Thymus (tissue), 11 donors: ENCODE measurements around the gene FAM161B. TPM values are rescaled to one million over a fixed set of nuclear protein-coding genes. Genes with fewer than 3 reads are reported as not detected.
"Not testable (repeated sequence)": the region's sequence is repeated elsewhere in the genome, so short reads cannot be mapped to it uniquely, and the experiment has no call there.

Experiments used
- DNase-seq, 9 donors: peaks; one replicate each; pipeline ENCODE4 v3.0.0-alpha.2; 2013; ENCODE audit warnings: low spot score in 9 of 9, low read depth in 6 of 9, missing footprints in 1 of 9
- H3K27ac ChIP-seq, 2 donors: one replicate each; pipeline ENCODE4 v1.5.1; 2013; ENCODE audit warnings: control low read depth in 1 of 2, low read depth in 1 of 2, low read length in 1 of 2, mild to moderate bottlenecking in 1 of 2, moderate library complexity in 1 of 2
- H3K27me3 ChIP-seq, 2 donors: one replicate each; pipeline ENCODE4 v1.5.1; 2013; ENCODE audit warnings: low read length in 1 of 2; ENCODE audit not compliant: control insufficient read depth in 2 of 2, insufficient read depth in 1 of 2
- H3K36me3 ChIP-seq, 2 donors: one replicate each; pipeline ENCODE4 v1.5.1; 2013; ENCODE audit warnings: low read length in 1 of 2, mild to moderate bottlenecking in 1 of 2, moderate library complexity in 1 of 2; ENCODE audit not compliant: control insufficient read depth in 2 of 2, insufficient read depth in 2 of 2
- H3K4me1 ChIP-seq, 2 donors: one replicate each; pipeline ENCODE4 v1.5.1; 2013; ENCODE audit warnings: low read length in 2 of 2; ENCODE audit not compliant: control insufficient read depth in 2 of 2, insufficient read depth in 2 of 2
- H3K4me3 ChIP-seq, 2 donors: one replicate each; pipeline ENCODE4 v1.5.1; 2013; ENCODE audit warnings: low read length in 2 of 2, control low read depth in 1 of 2, mild to moderate bottlenecking in 1 of 2
- H3K9me3 ChIP-seq, 2 donors: one replicate each; pipeline ENCODE4 v1.5.1; 2013; ENCODE audit warnings: low read length in 1 of 2, mild to moderate bottlenecking in 1 of 2; ENCODE audit not compliant: control insufficient read depth in 2 of 2, insufficient read depth in 1 of 2
- WGBS: extraction: QIAGEN DNeasy Blood & Tissue Kit; methylation state at CpG from one replicate; pipeline ENCODE4 v1.1.7; 2013; 5-methylcytosine and 5-hydroxymethylcytosine counted together
- polyA plus RNA-seq: library from polyadenylated mRNA; stranded (reverse); fragments of 200-250 nt; gene quantifications from one replicate; pipeline ENCODE4 v1.2.3, GENCODE V29; 2013
- total RNA-seq: library from RNA; stranded (reverse); fragments of 120-200 nt; gene quantifications from one replicate; pipeline ENCODE4 v1.2.4, GENCODE V29; 2013
- donor health status: healthy.

The FAM161B gene
- total and polyA plus RNA-seq, 2 donors: 1.7 to 4.1 TPM

DNA sequence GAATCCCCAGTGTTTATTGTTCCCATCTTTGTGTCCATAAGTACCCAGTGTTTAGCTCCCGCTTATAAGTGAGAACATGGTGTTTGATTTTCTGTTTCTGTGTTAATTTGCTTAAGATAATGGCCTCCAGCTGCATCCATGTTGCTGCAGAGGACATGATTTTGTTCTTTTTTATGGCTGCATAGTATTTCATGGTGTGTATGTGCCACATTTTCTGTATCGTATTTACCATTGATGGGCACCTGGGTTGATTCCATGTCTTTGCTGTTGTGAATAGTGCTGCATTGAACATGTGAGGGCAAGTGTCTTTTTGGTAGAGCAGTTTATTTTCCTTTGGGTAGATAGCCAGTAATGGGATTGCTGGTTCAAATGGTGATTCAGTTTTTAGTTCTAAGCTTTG, 30.4 kb downstream of the FAM161B start:
- DNase-seq, H3K27ac ChIP-seq, H3K27me3 ChIP-seq, H3K4me1 ChIP-seq, H3K4me3 ChIP-seq, H3K9me3 ChIP-seq: not testable (repeated sequence)
- H3K36me3 ChIP-seq: peaks cover 49 to 63% of the 10 kb centered on the region in 2 donors
- 100% methylated on average over 2 of the region's 2 CpGs for WGBS

GRCh38 chr14:73916324-73916723, 33.6 kb downstream of the FAM161B start:
- 96% methylated on average over 6 of the region's 6 CpGs for WGBS
- Histone ChIP-seq H3K4me3 (no peak overlapping the region), H3K4me1 (no peaks in the 10 kb centered on the region), H3K27me3 (no peaks in the 10 kb centered on the region), H3K36me3 (peaks cover 47 to 55% of the 10 kb centered on the region in 2 donors), H3K27ac (no peak overlapping the region), H3K9me3 (no peaks in the 10 kb centered on the region)
- no peak for DNase-seq

DNA sequence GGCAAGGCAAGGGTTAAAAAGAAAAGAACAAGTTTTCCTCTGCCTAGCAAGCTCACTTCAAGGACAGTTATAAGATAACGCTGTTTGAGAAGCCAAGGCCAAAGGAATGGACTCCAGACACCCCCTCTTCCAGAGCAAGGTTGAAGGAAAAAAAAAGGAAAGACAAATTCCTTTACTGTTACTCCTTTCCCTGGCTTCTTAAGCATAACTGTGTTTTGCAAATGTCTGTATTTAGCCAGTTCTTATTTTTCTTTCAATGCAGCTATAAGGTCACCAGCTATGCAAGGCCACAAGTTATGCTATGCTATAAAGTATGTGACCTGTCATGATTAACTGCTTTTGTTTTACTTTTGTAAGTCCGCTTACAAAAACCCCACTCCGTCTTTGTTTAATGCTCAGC, 36.6 kb downstream of the FAM161B start:
- Histone ChIP-seq H3K36me3 (peaks cover 54 to 60% of the 10 kb centered on the region in 2 donors), H3K9me3 (no peaks in the 10 kb centered on the region), H3K27me3 (no peaks in the 10 kb centered on the region), H3K4me3 (no peak overlapping the region), H3K27ac (no peak overlapping the region), H3K4me1 (no peaks in the 10 kb centered on the region)
- 97% methylated on average over 3 of the region's 3 CpGs for WGBS
- no peak for DNase-seq

GRCh38 chr14:73909681-73910080, 40.2 kb downstream of the FAM161B start:
- Histone ChIP-seq H3K27ac (no peak overlapping the region), H3K4me1 (no peaks in the 10 kb centered on the region), H3K9me3 (no peaks in the 10 kb centered on the region), H3K27me3 (no peaks in the 10 kb centered on the region), H3K4me3 (no peak overlapping the region), H3K36me3 (peaks cover 65 to 71% of the 10 kb centered on the region in 2 donors)
- DNase-seq: no peak
- WGBS: 98% methylated on average over 1 of the region's 1 CpG

DNA sequence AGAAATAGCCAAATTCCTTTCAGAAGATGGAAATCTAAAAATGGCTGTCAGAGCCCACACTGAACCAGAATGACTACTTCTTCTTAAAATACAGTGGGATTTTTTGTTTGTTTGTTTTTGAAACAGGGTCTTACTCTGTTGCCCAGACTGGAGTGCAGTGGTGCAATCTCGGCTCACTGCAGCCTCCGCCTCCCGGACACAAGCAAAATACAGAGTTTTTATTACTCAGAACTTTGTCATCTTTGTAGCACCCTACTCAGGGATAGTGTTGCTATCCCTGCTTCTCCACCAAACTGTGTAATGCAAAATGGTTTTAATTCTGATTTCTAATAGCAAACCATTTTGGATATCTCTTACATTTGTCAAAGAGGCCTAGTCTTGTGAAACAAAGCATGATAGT, 46.9 kb downstream of the FAM161B start:
- H3K36me3 ChIP-seq: peaks cover 46 to 62% of the 10 kb centered on the region in 2 donors

DNA sequence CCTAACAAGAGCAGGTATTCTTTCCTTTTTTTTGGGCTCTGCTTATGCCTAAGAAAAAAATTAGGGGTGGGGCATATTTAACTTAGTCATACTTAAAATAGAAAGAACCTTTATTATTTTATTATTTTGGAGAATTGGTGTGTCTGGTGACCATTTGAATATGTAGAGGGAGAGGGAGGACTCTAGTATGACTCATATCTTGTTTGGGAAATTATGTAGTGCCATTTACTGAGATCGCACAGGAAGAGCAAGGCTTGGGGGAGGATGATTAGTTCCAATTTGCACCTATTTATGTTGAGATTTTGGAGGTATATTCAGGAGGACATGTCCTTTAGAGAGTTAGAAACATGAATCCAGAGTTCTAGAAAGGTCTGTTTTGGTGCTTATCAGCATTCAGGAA, 53.4 kb downstream of the FAM161B start:
- Histone ChIP-seq H3K27me3 (no peaks in the 10 kb centered on the region), H3K36me3 (peaks cover 53 to 65% of the 10 kb centered on the region in 2 donors), H3K9me3 (no peaks in the 10 kb centered on the region), H3K27ac (no peak overlapping the region), H3K4me1 (no peaks in the 10 kb centered on the region), H3K4me3 (no peak overlapping the region)
- 96% methylated on average over 1 of the region's 1 CpG for WGBS
- DNase-seq: no peak

More for the DNA sequence above, 46.9 kb downstream of the FAM161B start:
- DNase-seq: no peak
- no peaks in the 10 kb centered on the region for H3K27me3 ChIP-seq
- H3K4me3 ChIP-seq: no peak overlapping the region
- H3K27ac ChIP-seq: no peak overlapping the region
- no peaks in the 10 kb centered on the region for H3K4me1 ChIP-seq
- no peaks in the 10 kb centered on the region for H3K9me3 ChIP-seq
- 87% methylated on average over 3 of the region's 3 CpGs for WGBS

GRCh38 chr14:73895939-73896338, 54.0 kb downstream of the FAM161B start:
- DNase-seq: no peak
- Histone ChIP-seq H3K27ac (no peak overlapping the region), H3K27me3 (no peaks in the 10 kb centered on the region), H3K9me3 (no peaks in the 10 kb centered on the region), H3K36me3 (peaks cover 53 to 65% of the 10 kb centered on the region in 2 donors), H3K4me3 (no peak overlapping the region), H3K4me1 (no peaks in the 10 kb centered on the region)
- 96% methylated on average over 1 of the region's 1 CpG for WGBS

- peaks cover 44 to 53% of the 10 kb centered on the region in 2 donors for H3K36me3 ChIP-seq
- 99% methylated on average over 6 of the region's 6 CpGs for WGBS
- H3K27ac ChIP-seq, H3K27me3 ChIP-seq, H3K4me3 ChIP-seq, H3K9me3 ChIP-seq, DNase-seq, H3K4me1 ChIP-seq: not testable (repeated sequence)
These were observed 55.7 kb downstream of the FAM161B start for GRCh38 chr14:73894180-73894687.

DNA sequence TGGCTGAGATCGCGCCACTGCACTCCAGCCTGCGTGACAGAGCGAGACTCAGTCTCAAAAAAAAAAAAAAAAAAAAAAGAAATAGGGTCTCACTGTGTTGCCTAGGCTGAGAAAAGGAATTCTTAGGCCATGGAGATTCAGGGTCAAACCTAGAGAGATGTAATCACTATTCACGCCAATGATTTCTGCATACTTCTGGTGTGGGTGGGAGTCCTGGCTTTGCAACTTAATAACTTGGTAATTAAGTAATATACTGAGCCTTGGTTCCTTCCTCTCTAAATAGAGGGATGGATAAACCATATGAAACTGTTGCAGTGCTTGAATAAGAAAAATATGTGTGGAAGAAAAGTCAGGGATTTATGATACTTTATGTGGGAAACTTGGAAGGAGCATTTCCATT, 60.5 kb downstream of the FAM161B start:
- 90% methylated on average over 5 of the region's 5 CpGs for WGBS
- DNase-seq: no peak
- Histone ChIP-seq H3K27me3 (no peaks in the 10 kb centered on the region), H3K36me3 (peaks cover 8 to 13% of the 10 kb centered on the region in 2 donors), H3K4me3 (no peak overlapping the region), H3K9me3 (no peaks in the 10 kb centered on the region), H3K4me1 (peaks cover 5 to 7% of the 10 kb centered on the region in 2 donors), H3K27ac (no peak overlapping the region)
